NCI-H187 treated with DMSO at 0.1 percent for 48 hours (cell line): ENCODE results near the gene SNRNP200.

Experiments used
- DNase-seq: peaks from one replicate; lab custom pipeline; 2025; lab: John Stamatoyannopoulos, UW

SNRNP200 gene

GRCh38 chr2:96251721-96252292 is 53.5 kb downstream of the SNRNP200 start:
- DNase-seq: no peak

GRCh38 chr2:96250188-96250587 is 55.2 kb downstream of the SNRNP200 start:
- no peak for DNase-seq

GRCh38 chr2:96249654-96250053 is 55.7 kb downstream of the SNRNP200 start:
- no peak for DNase-seq

GRCh38 chr2:96248624-96249023 is 56.7 kb downstream of the SNRNP200 start:
- no peak for DNase-seq

- DNase-seq: no peak
Measured at GRCh38 chr2:96247896-96248295, 57.5 kb downstream of the SNRNP200 start.

- no peak for DNase-seq
Measured at GRCh38 chr2:96247009-96247408, 58.3 kb downstream of the SNRNP200 start.

- no peak for DNase-seq
Measured at GRCh38 chr2:96245609-96246390, 59.5 kb downstream of the SNRNP200 start.

- DNase-seq: no peak
Measured at GRCh38 chr2:96243843-96244242, 61.5 kb downstream of the SNRNP200 start.

- DNase-seq: no peak
Measured at GRCh38 chr2:96241900-96242611, 63.3 kb downstream of the SNRNP200 start.

GRCh38 chr2:96241227-96241626 is 64.1 kb downstream of the SNRNP200 start:
- DNase-seq: no peak

GRCh38 chr2:96240341-96241038 is 64.9 kb downstream of the SNRNP200 start:
- DNase-seq: no peak

GRCh38 chr2:96239745-96240264 is 65.5 kb downstream of the SNRNP200 start:
- DNase-seq: no peak

- no peak for DNase-seq
Measured at GRCh38 chr2:96239091-96239490, 66.3 kb downstream of the SNRNP200 start.

- DNase-seq: no peak
Measured at GRCh38 chr2:96238266-96238665, 67.1 kb downstream of the SNRNP200 start.

- no peak for DNase-seq
Measured at GRCh38 chr2:96236882-96237281, 68.5 kb downstream of the SNRNP200 start.

GRCh38 chr2:96233880-96234316 is 71.4 kb downstream of the SNRNP200 start:
- no peak for DNase-seq

- DNase-seq: no peak
Measured at GRCh38 chr2:96233436-96233835, 71.9 kb downstream of the SNRNP200 start.

GRCh38 chr2:96231316-96231715 is 74.0 kb downstream of the SNRNP200 start:
- DNase-seq: no peak

- DNase-seq: no peak
Measured at GRCh38 chr2:96225016-96225533, 80.3 kb downstream of the SNRNP200 start.
